Stomach (tissue), 4 donors: ENCODE measurements around the gene ZNF692.
"Not testable (repeated sequence)": the region's sequence is repeated elsewhere in the genome, so short reads cannot be mapped to it uniquely, and the experiment has no call there.

ENCODE experiments used
- EP300 ChIP-seq: sonication (generic); formaldehyde crosslinking; IDR thresholded peaks from one replicate; pipeline ENCODE4 v1.6.1; 2017; ENCODE audit warnings: antibody characterized with exemption
- POLR2A ChIP-seq, 4 donors: fragments of 450-650 bp; IDR thresholded peaks; one replicate each; pipeline ENCODE4 v1.6.1; 2016; ENCODE audit warnings: antibody characterized with exemption in 4 of 4, control low read depth in 2 of 4, mild to moderate bottlenecking in 1 of 4, moderate library complexity in 1 of 4
- POLR2AphosphoS5 ChIP-seq, 3 donors: sonication (generic); formaldehyde crosslinking; IDR thresholded peaks; one replicate each; pipeline ENCODE4 v1.6.1; 2016; ENCODE audit warnings: antibody characterized with exemption in 3 of 3
- TF ChIP-seq, protein P1 (sequence below), 7 experiments: fragments of 450-650 bp in 4 of 7; fragments of 200-600 bp in 3 of 7; sonication (generic) in 3 of 7; IDR thresholded peaks; one replicate each; pipeline ENCODE4 v1.5.1; 2016 to 2019; ENCODE audit warnings: antibody characterized with exemption in 7 of 7, control low read depth in 2 of 7, mild to moderate bottlenecking in 1 of 7

DNA sequence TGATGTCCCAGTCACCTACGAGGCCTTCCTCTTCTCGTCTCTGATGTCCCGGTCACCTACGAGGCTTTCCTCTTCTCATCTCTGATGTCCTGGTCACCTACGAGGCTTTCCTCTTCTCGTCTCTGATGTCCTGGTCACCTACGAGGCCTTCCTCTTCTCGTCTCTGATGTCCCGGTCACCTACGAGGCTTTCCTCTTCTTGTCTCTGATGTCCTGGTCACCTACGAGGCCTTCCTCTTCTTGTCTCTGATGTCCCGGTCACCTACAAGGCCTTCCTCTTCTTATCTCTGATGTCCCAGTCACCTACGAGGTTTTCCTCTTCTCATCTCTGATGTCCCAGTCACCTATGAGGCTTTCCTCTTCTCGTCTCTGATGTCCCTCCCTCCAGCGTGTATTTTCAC lies 55.4 kb downstream of the ZNF692 start:
- TF ChIP-seq, protein P1, sequence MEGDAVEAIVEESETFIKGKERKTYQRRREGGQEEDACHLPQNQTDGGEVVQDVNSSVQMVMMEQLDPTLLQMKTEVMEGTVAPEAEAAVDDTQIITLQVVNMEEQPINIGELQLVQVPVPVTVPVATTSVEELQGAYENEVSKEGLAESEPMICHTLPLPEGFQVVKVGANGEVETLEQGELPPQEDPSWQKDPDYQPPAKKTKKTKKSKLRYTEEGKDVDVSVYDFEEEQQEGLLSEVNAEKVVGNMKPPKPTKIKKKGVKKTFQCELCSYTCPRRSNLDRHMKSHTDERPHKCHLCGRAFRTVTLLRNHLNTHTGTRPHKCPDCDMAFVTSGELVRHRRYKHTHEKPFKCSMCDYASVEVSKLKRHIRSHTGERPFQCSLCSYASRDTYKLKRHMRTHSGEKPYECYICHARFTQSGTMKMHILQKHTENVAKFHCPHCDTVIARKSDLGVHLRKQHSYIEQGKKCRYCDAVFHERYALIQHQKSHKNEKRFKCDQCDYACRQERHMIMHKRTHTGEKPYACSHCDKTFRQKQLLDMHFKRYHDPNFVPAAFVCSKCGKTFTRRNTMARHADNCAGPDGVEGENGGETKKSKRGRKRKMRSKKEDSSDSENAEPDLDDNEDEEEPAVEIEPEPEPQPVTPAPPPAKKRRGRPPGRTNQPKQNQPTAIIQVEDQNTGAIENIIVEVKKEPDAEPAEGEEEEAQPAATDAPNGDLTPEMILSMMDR (IDR thresholded peaks at IDR 0.05), result not testable (repeated sequence)
- not testable (repeated sequence) for TF ChIP-seq EP300; POLR2A (IDR thresholded peaks at IDR 0.05); POLR2AphosphoS5 (IDR thresholded peaks at IDR 0.05)
